ENCODE measurements around the gene OR10AD1. TPM values are rescaled to one million over a fixed set of nuclear protein-coding genes. Genes with fewer than 3 reads are reported as not detected.
"Not testable (repeated sequence)": the region's sequence is repeated elsewhere in the genome, so short reads cannot be mapped to it uniquely, and the experiment has no call there.

OR10AD1 gene
- total RNA-seq: not detected

GRCh38 chr12:48203192-48203591, at the start of gene OR10AD1:
Gene OR10AD1, minus strand, starts transcription at chr12:48203292. Its CDS starts 0 bp downstream, at chr12:48203292.
- Histone ChIP-seq H3K36me3 (peaks cover 0 to 4% (median 0%) of the 10 kb centered on the region in 3 donors), H3K4me1 (peaks cover 0 to 5% (median 1%) of the 10 kb centered on the region in 4 donors), H3K27me3 (no peaks in the 10 kb centered on the region), H3K4me3 (no peak within 1 kb of the TSS), H3K27ac (no peak within 1 kb of the TSS), H3K9me3 (peaks cover 0 to 17% (median 0%) of the 10 kb centered on the region in 4 donors)
- no peak for DNase-seq
- TF ChIP-seq POLR2A (IDR thresholded peaks at IDR 0.05): no peak

GRCh38 chr12:48247181-48247966, 44.3 kb upstream of the OR10AD1 start:
- TF ChIP-seq CTCF (IDR thresholded peaks at IDR 0.05) (no peak), POLR2A (IDR thresholded peaks at IDR 0.05) (no peak)
- no peak for DNase-seq
- H3K27ac ChIP-seq: no peak overlapping the region

GRCh38 chr12:48237162-48237561, 34.1 kb upstream of the OR10AD1 start:
- no peaks in the 10 kb centered on the region for H3K9me3 ChIP-seq
- H3K4me1 ChIP-seq: no peaks in the 10 kb centered on the region
- TF ChIP-seq POLR2A (IDR thresholded peaks at IDR 0.05): no peak
- no peak for TF ChIP-seq CTCF (IDR thresholded peaks at IDR 0.05)
- H3K36me3 ChIP-seq: no peaks in the 10 kb centered on the region
- H3K27ac ChIP-seq: no peak overlapping the region
- no peak for DNase-seq
- no peaks in the 10 kb centered on the region for H3K27me3 ChIP-seq
- no peak overlapping the region for H3K4me3 ChIP-seq

More at GRCh38 chr12:48247181-48247966, 44.3 kb upstream of the OR10AD1 start:
- H3K9me3 ChIP-seq: no peaks in the 10 kb centered on the region
- H3K36me3 ChIP-seq: no peaks in the 10 kb centered on the region
- no peaks in the 10 kb centered on the region for H3K27me3 ChIP-seq
- H3K4me3 ChIP-seq: no peak overlapping the region
- H3K4me1 ChIP-seq: no peaks in the 10 kb centered on the region

GRCh38 chr12:48235796-48236333, 32.8 kb upstream of the OR10AD1 start:
- Histone ChIP-seq H3K9me3 (no peaks in the 10 kb centered on the region), H3K4me1 (no peaks in the 10 kb centered on the region), H3K4me3 (no peak overlapping the region), H3K27ac (no peak overlapping the region), H3K36me3 (no peaks in the 10 kb centered on the region), H3K27me3 (no peaks in the 10 kb centered on the region)
- no peak for TF ChIP-seq POLR2A (IDR thresholded peaks at IDR 0.05)
- TF ChIP-seq CTCF (IDR thresholded peaks at IDR 0.05): no peak
- no peak for DNase-seq

- not testable (repeated sequence) for H3K4me1 ChIP-seq, H3K9me3 ChIP-seq, DNase-seq, H3K36me3 ChIP-seq, H3K27ac ChIP-seq, H3K4me3 ChIP-seq, H3K27me3 ChIP-seq
Observed at GRCh38 chr12:48231169-48231958, 28.3 kb upstream of the OR10AD1 start.

- not testable (repeated sequence) for DNase-seq
Observed at GRCh38 chr12:48224533-48224932, 21.4 kb upstream of the OR10AD1 start.

GRCh38 chr12:48221645-48222044, 18.6 kb upstream of the OR10AD1 start:
- Histone ChIP-seq H3K36me3 (no peaks in the 10 kb centered on the region), H3K4me3 (no peak overlapping the region), H3K9me3 (no peaks in the 10 kb centered on the region), H3K27ac (no peak overlapping the region), H3K4me1 (no peaks in the 10 kb centered on the region), H3K27me3 (no peaks in the 10 kb centered on the region)
- DNase-seq: no peak
- TF ChIP-seq CTCF (IDR thresholded peaks at IDR 0.05): no peak
- no peak for TF ChIP-seq POLR2A (IDR thresholded peaks at IDR 0.05)

More at GRCh38 chr12:48224533-48224932, 21.4 kb upstream of the OR10AD1 start:
- not testable (repeated sequence) for H3K4me3 ChIP-seq, H3K36me3 ChIP-seq, H3K27ac ChIP-seq, H3K27me3 ChIP-seq, H3K4me1 ChIP-seq, H3K9me3 ChIP-seq

Measured in Peyer's patch (tissue), 4 donors.